Ectodermal cell (in vitro differentiated cells): ENCODE data around the gene PROCA1.
A peak's percentile ranks its signal among the peaks of the same experiment; 100 is the strongest.

Experiments used
- H3K27ac ChIP-seq: 2 replicates; pipeline ENCODE4 v1.7.0; 2013; ENCODE audit warnings: mild to moderate bottlenecking, low read depth, low read length; ENCODE audit not compliant: insufficient read depth, poor library complexity, severe bottlenecking
- H3K27me3 ChIP-seq: 2 replicates; pipeline ENCODE4 v1.7.0; 2013; ENCODE audit warnings: mild to moderate bottlenecking, low read length; ENCODE audit not compliant: insufficient read depth, control insufficient read depth, poor library complexity, severe bottlenecking
- H3K36me3 ChIP-seq: one replicate; pipeline ENCODE4 v1.7.0; 2013; ENCODE audit warnings: low read length; ENCODE audit not compliant: control insufficient read depth, insufficient read depth
- H3K4me1 ChIP-seq: one replicate; pipeline ENCODE4 v1.7.0; 2013; ENCODE audit warnings: low read length; ENCODE audit not compliant: control insufficient read depth, insufficient read depth
- H3K4me3 ChIP-seq: 2 replicates; pipeline ENCODE4 v1.7.0; 2013; ENCODE audit warnings: low read depth, low read length, control low read depth; ENCODE audit not compliant: insufficient read depth
- H3K9me3 ChIP-seq: 2 replicates; pipeline ENCODE4 v1.7.0; 2013; ENCODE audit warnings: mild to moderate bottlenecking, low read length, moderate library complexity; ENCODE audit not compliant: control insufficient read depth
- WGBS, 2 experiments: methylation state at CpG; one replicate each; pipeline ENCODE4 v1.1.7; 2013; ENCODE audit warnings: missing lambda C conversion rate in 2 of 2; 5-methylcytosine and 5-hydroxymethylcytosine counted together

PROCA1 gene

GRCh38 chr17:28716740-28717577 is 5.3 kb upstream of the PROCA1 start:
- H3K4me1 ChIP-seq = peaks cover 28% of the 10 kb centered on the region
- peaks cover 22% of the 10 kb centered on the region for H3K36me3 ChIP-seq
- H3K4me3 ChIP-seq = peak overlapping the region; percentile 93
- 1% methylated on average over 63 of the region's 63 CpGs for WGBS, 2 experiments
- no peaks in the 10 kb centered on the region for H3K9me3 ChIP-seq
- H3K27me3 ChIP-seq = no peaks in the 10 kb centered on the region
- H3K27ac ChIP-seq = peak overlapping the region; percentile 87

GRCh38 chr17:28715217-28715616 is 3.5 kb upstream of the PROCA1 start:
- peaks cover 18% of the 10 kb centered on the region for H3K4me1 ChIP-seq
- WGBS, 2 experiments = 95 to 97% methylated on average over 2 of the region's 2 CpGs
- H3K4me3 ChIP-seq = no peak overlapping the region
- H3K27ac ChIP-seq = no peak overlapping the region
- H3K27me3 ChIP-seq = no peaks in the 10 kb centered on the region
- peaks cover 14% of the 10 kb centered on the region for H3K36me3 ChIP-seq
- no peaks in the 10 kb centered on the region for H3K9me3 ChIP-seq

GRCh38 chr17:28714281-28714680 is 2.6 kb upstream of the PROCA1 start:
- Histone ChIP-seq H3K4me3 (no peak overlapping the region), H3K4me1 (peaks cover 18% of the 10 kb centered on the region)
- 89 to 90% methylated on average over 3 of the region's 3 CpGs for WGBS, 2 experiments

GRCh38 chr17:28712705-28713415 is 1.2 kb upstream of the PROCA1 start:
- H3K9me3 ChIP-seq = no peaks in the 10 kb centered on the region
- no peak overlapping the region for H3K27ac ChIP-seq
- H3K4me3 ChIP-seq = no peak overlapping the region
- peaks cover 14% of the 10 kb centered on the region for H3K36me3 ChIP-seq
- peaks cover 7% of the 10 kb centered on the region for H3K4me1 ChIP-seq
- WGBS, 2 experiments = 83 to 87% methylated on average over 7 of the region's 7 CpGs
- no peaks in the 10 kb centered on the region for H3K27me3 ChIP-seq

More at GRCh38 chr17:28714281-28714680, 2.6 kb upstream of the PROCA1 start:
- H3K9me3 ChIP-seq = no peaks in the 10 kb centered on the region
- peaks cover 14% of the 10 kb centered on the region for H3K36me3 ChIP-seq
- H3K27ac ChIP-seq = no peak overlapping the region
- no peaks in the 10 kb centered on the region for H3K27me3 ChIP-seq

GRCh38 chr17:28712032-28712704 is 480 bp upstream of the PROCA1 start:
- no peaks in the 10 kb centered on the region for H3K27me3 ChIP-seq
- H3K36me3 ChIP-seq = peaks cover 14% of the 10 kb centered on the region
- H3K27ac ChIP-seq = peak overlapping the region; percentile 98
- WGBS, 2 experiments = 12% methylated on average over 34 of the region's 34 CpGs
- peaks cover 7% of the 10 kb centered on the region for H3K4me1 ChIP-seq
- H3K4me3 ChIP-seq = peak overlapping the region; percentile 58
- H3K9me3 ChIP-seq = no peaks in the 10 kb centered on the region

- Histone ChIP-seq H3K4me3 (peak overlapping the region; percentile 58), H3K9me3 (no peaks in the 10 kb centered on the region), H3K36me3 (peaks cover 14% of the 10 kb centered on the region), H3K4me1 (peaks cover 7% of the 10 kb centered on the region), H3K27me3 (no peaks in the 10 kb centered on the region), H3K27ac (peak overlapping the region; percentile 98)
- WGBS, 2 experiments = 0% methylated on average over 74 of the region's 74 CpGs
Measured at GRCh38 chr17:28710861-28711722, 596 bp downstream of the PROCA1 start.

GRCh38 chr17:28707339-28707720 is 4.4 kb downstream of the PROCA1 start:
- no peaks in the 10 kb centered on the region for H3K27me3 ChIP-seq
- H3K4me3 ChIP-seq = no peak overlapping the region
- 92 to 93% methylated on average over 2 of the region's 2 CpGs for whole genome bisulfite sequencing, 2 experiments
- H3K9me3 ChIP-seq = no peaks in the 10 kb centered on the region
- H3K36me3 ChIP-seq = peaks cover under 1% of the 10 kb centered on the region
- H3K27ac ChIP-seq = no peak overlapping the region
- peaks cover 7% of the 10 kb centered on the region for H3K4me1 ChIP-seq

GRCh38 chr17:28706471-28707338 is 5.0 kb downstream of the PROCA1 start:
- H3K36me3 ChIP-seq = peaks cover 7% of the 10 kb centered on the region
- H3K27ac ChIP-seq = no peak overlapping the region
- H3K27me3 ChIP-seq = no peaks in the 10 kb centered on the region
- H3K4me1 ChIP-seq = peaks cover 11% of the 10 kb centered on the region
- 74 to 82% methylated on average over 4 to 6 of the region's 7 CpGs for WGBS, 2 experiments
- H3K4me3 ChIP-seq = no peak overlapping the region
- no peaks in the 10 kb centered on the region for H3K9me3 ChIP-seq

- Histone ChIP-seq H3K4me1 (peaks cover 14% of the 10 kb centered on the region), H3K36me3 (peaks cover 14% of the 10 kb centered on the region), H3K9me3 (no peaks in the 10 kb centered on the region), H3K27me3 (no peaks in the 10 kb centered on the region), H3K27ac (no peak overlapping the region), H3K4me3 (no peak overlapping the region)
- WGBS, 2 experiments = 85% methylated on average over 10 of the region's 10 CpGs
Measured at GRCh38 chr17:28705728-28706334, 5.9 kb downstream of the PROCA1 start.
